Mesenchymal stem cell (in vitro differentiated cells and primary cell): Measurements from ENCODE around the gene IFNA5.

Experiments used
- DNase-seq: peaks from one replicate; pipeline ENCODE4 v3.0.0-alpha.2; 2013
- H2AFZ ChIP-seq: one replicate; pipeline ENCODE4 v1.6.1; 2013; ENCODE audit warnings: low read depth, mild to moderate bottlenecking, control low read depth, inconsistent platforms, low read length, moderate library complexity
- H2AK5ac ChIP-seq: 2 replicates; pipeline ENCODE4 v1.6.1; 2013; ENCODE audit warnings: low read length, moderate library complexity, mild to moderate bottlenecking, inconsistent platforms; ENCODE audit not compliant: severe bottlenecking
- H2BK120ac ChIP-seq: one replicate; pipeline ENCODE4 v1.6.1; 2013; ENCODE audit warnings: low read depth, mild to moderate bottlenecking, inconsistent platforms, low read length, moderate library complexity
- H2BK12ac ChIP-seq, 2 experiments: one replicate each; pipeline ENCODE4 v1.6.1; 2013; ENCODE audit warnings: inconsistent platforms in 2 of 2, low read length in 2 of 2, mild to moderate bottlenecking in 2 of 2, moderate library complexity in 2 of 2, control low read depth in 1 of 2
- H2BK15ac ChIP-seq: one replicate; pipeline ENCODE4 v1.6.1; 2013; ENCODE audit warnings: mild to moderate bottlenecking, low read depth, inconsistent platforms; ENCODE audit not compliant: poor library complexity, severe bottlenecking
- H2BK5ac ChIP-seq: 2 replicates; pipeline ENCODE4 v1.6.1; 2013; ENCODE audit warnings: low read depth, mild to moderate bottlenecking, low read length, control low read depth, inconsistent platforms; ENCODE audit not compliant: poor library complexity, severe bottlenecking
- H3K14ac ChIP-seq, 2 experiments: one replicate each; pipeline ENCODE4 v1.6.1; 2013; ENCODE audit warnings: inconsistent platforms in 2 of 2, low read length in 2 of 2, control low read depth in 1 of 2, mild to moderate bottlenecking in 1 of 2, moderate library complexity in 1 of 2
- H3K18ac ChIP-seq, 2 experiments: one replicate each; pipeline ENCODE4 v1.6.1; 2013; ENCODE audit warnings: inconsistent platforms in 2 of 2, low read length in 2 of 2, control low read depth in 1 of 2, low read depth in 1 of 2, mild to moderate bottlenecking in 1 of 2
- H3K23ac ChIP-seq, 2 experiments: one replicate each; pipeline ENCODE4 v1.6.1; 2013; ENCODE audit warnings: inconsistent platforms in 2 of 2, low read length in 2 of 2, mild to moderate bottlenecking in 2 of 2, moderate library complexity in 2 of 2, control low read depth in 1 of 2
- H3K27ac ChIP-seq: 2 replicates; pipeline ENCODE4 v1.5.1; 2013; ENCODE audit warnings: mild to moderate bottlenecking, moderate library complexity, low read length, control low read depth, inconsistent platforms; ENCODE audit not compliant: poor library complexity, severe bottlenecking
- H3K27me3 ChIP-seq, 2 experiments: 2 replicates each; pipeline versions ENCODE4 v1.6.1 to v1.7.0; 2013; ENCODE audit warnings: low read length in 2 of 2, mild to moderate bottlenecking in 2 of 2, moderate library complexity in 2 of 2, control low read depth in 1 of 2, inconsistent platforms in 1 of 2; ENCODE audit not compliant: control insufficient read depth in 1 of 2, insufficient read depth in 1 of 2
- H3K36me3 ChIP-seq, 2 experiments: 2 replicates each; pipeline versions ENCODE4 v1.6.1 to v1.7.0; 2013; ENCODE audit warnings: low read length in 2 of 2, control low read depth in 1 of 2, inconsistent platforms in 1 of 2, low read depth in 1 of 2, mild to moderate bottlenecking in 1 of 2; ENCODE audit not compliant: insufficient read depth in 2 of 2, control insufficient read depth in 1 of 2
- H3K4ac ChIP-seq, 2 experiments: one replicate each; pipeline ENCODE4 v1.6.1; 2013; ENCODE audit warnings: inconsistent platforms in 2 of 2, low read length in 2 of 2, mild to moderate bottlenecking in 2 of 2, moderate library complexity in 2 of 2, control low read depth in 1 of 2, low read depth in 1 of 2
- H3K4me1 ChIP-seq: 2 replicates; pipeline ENCODE4 v1.6.1; 2013; ENCODE audit warnings: low read depth, low read length, control low read depth; ENCODE audit not compliant: control insufficient read depth, insufficient read depth
- H3K4me2 ChIP-seq: 2 replicates; pipeline ENCODE4 v1.6.1; 2013; ENCODE audit warnings: low read length, mild to moderate bottlenecking, inconsistent platforms; ENCODE audit not compliant: poor library complexity, severe bottlenecking
- H3K4me3 ChIP-seq, 2 experiments: 2 replicates each; pipeline versions ENCODE4 v1.5.1 to v1.7.0; 2013; ENCODE audit warnings: low read length in 2 of 2, mild to moderate bottlenecking in 2 of 2, control low read depth in 1 of 2, low read depth in 1 of 2; ENCODE audit not compliant: insufficient read depth in 1 of 2
- H3K79me1 ChIP-seq: replicated peaks from 2 replicates; pipeline ENCODE4 v1.6.1; 2013; ENCODE audit warnings: mild to moderate bottlenecking, control low read depth, low read length, inconsistent platforms; ENCODE audit not compliant: poor library complexity, severe bottlenecking
- H3K9ac ChIP-seq: 2 replicates; pipeline ENCODE4 v1.7.0; 2013; ENCODE audit warnings: mild to moderate bottlenecking, low read length, moderate library complexity
- H3K9me3 ChIP-seq: 2 replicates; pipeline ENCODE4 v1.7.0; 2013; ENCODE audit warnings: mild to moderate bottlenecking, low read length; ENCODE audit not compliant: control insufficient read depth
- H4K8ac ChIP-seq: one replicate; pipeline ENCODE4 v1.6.1; 2013; ENCODE audit warnings: inconsistent platforms, mild to moderate bottlenecking, low read length, moderate library complexity
- H4K91ac ChIP-seq: one replicate; pipeline ENCODE4 v1.6.1; 2013; ENCODE audit warnings: mild to moderate bottlenecking, low read length, inconsistent platforms
- whole genome bisulfite sequencing: methylation state at CpG from one replicate; pipeline ENCODE4 v1.1.7; 2013; ENCODE audit warnings: mixed read lengths; 5-methylcytosine and 5-hydroxymethylcytosine counted together

Gene IFNA5

GRCh38 chr9:21289848-21290247 is 15.3 kb downstream of the IFNA5 start:
- H3K9me3 ChIP-seq, result peaks cover 4% of the 10 kb centered on the region
- no CpG with 5 or more reads among the region's 2 CpGs for WGBS
- DNase-seq, result no peak
- no peak overlapping the region for H3K4me3 ChIP-seq
- H2BK5ac ChIP-seq, result no peak overlapping the region
- H3K18ac ChIP-seq, result no peak overlapping the region
- H4K8ac ChIP-seq, result no peak overlapping the region
- peaks cover 2% of the 10 kb centered on the region for H3K4me1 ChIP-seq
- H2BK120ac ChIP-seq, result no peak overlapping the region
- no peak overlapping the region for H2BK12ac ChIP-seq
- no peak overlapping the region for H3K14ac ChIP-seq
- H3K36me3 ChIP-seq, result no peaks in the 10 kb centered on the region
- H3K9ac ChIP-seq, result no peak overlapping the region
- no peak overlapping the region for H2AK5ac ChIP-seq
- no peak overlapping the region for H2BK15ac ChIP-seq
- H3K23ac ChIP-seq, result no peak overlapping the region
- H4K91ac ChIP-seq, result no peak overlapping the region
- no peak overlapping the region for H3K4ac ChIP-seq
- peaks cover 3 to 9% of the 10 kb centered on the region in 2 experiments for H3K27me3 ChIP-seq
- H3K79me1 ChIP-seq, result no peaks in the 10 kb centered on the region
- no peak overlapping the region for H3K4me2 ChIP-seq
- no peak overlapping the region for H2AFZ ChIP-seq
- no peak overlapping the region for H3K27ac ChIP-seq

- H3K36me3 ChIP-seq, result no peaks in the 10 kb centered on the region
- no peak overlapping the region for H2BK15ac ChIP-seq
- no peak overlapping the region for H3K27ac ChIP-seq
- no peak overlapping the region for H3K4ac ChIP-seq
- H2BK12ac ChIP-seq, result no peak overlapping the region
- H2AK5ac ChIP-seq, result no peak overlapping the region
- no peak overlapping the region for H3K23ac ChIP-seq
- DNase-seq, result no peak
- H3K4me3 ChIP-seq, result no peak overlapping the region
- H3K9me3 ChIP-seq, result peaks cover 4% of the 10 kb centered on the region
- H2BK120ac ChIP-seq, result no peak overlapping the region
- H3K14ac ChIP-seq, result no peak overlapping the region
- no peak overlapping the region for H4K8ac ChIP-seq
- no peak overlapping the region for H2BK5ac ChIP-seq
- H4K91ac ChIP-seq, result no peak overlapping the region
- H3K4me1 ChIP-seq, result no peaks in the 10 kb centered on the region
- no peak overlapping the region for H2AFZ ChIP-seq
- H3K9ac ChIP-seq, result no peak overlapping the region
- H3K4me2 ChIP-seq, result no peak overlapping the region
- peaks cover 4 to 13% of the 10 kb centered on the region in 2 experiments for H3K27me3 ChIP-seq
- no peaks in the 10 kb centered on the region for H3K79me1 ChIP-seq
- no peak overlapping the region for H3K18ac ChIP-seq
- WGBS, result 75% methylated on average over 2 of the region's 3 CpGs
Observed at GRCh38 chr9:21287280-21287679, 17.8 kb downstream of the IFNA5 start.

GRCh38 chr9:21286659-21287058 is 18.5 kb downstream of the IFNA5 start:
- 63% methylated on average over 2 of the region's 5 CpGs for WGBS
- Histone ChIP-seq H4K8ac (no peak overlapping the region), H3K14ac (no peak overlapping the region), H3K27ac (no peak overlapping the region), H3K18ac (no peak overlapping the region), H3K4me1 (no peaks in the 10 kb centered on the region), H2AK5ac (no peak overlapping the region), H3K23ac (no peak overlapping the region), H3K27me3 (peaks cover 4 to 14% of the 10 kb centered on the region in 2 experiments), H3K79me1 (no peaks in the 10 kb centered on the region), H2BK15ac (no peak overlapping the region), H2BK12ac (no peak overlapping the region), H3K4ac (no peak overlapping the region), H3K4me3 (no peak overlapping the region), H4K91ac (no peak overlapping the region), H3K4me2 (no peak overlapping the region), H3K36me3 (no peaks in the 10 kb centered on the region), H3K9ac (no peak overlapping the region), H3K9me3 (peaks cover 4% of the 10 kb centered on the region), H2AFZ (no peak overlapping the region), H2BK120ac (no peak overlapping the region), H2BK5ac (no peak overlapping the region)
- no peak for DNase-seq

- Histone ChIP-seq H3K36me3 (no peaks in the 10 kb centered on the region), H3K9ac (no peak overlapping the region), H3K79me1 (no peaks in the 10 kb centered on the region), H2BK12ac (no peak overlapping the region), H3K14ac (no peak overlapping the region), H3K27ac (no peak overlapping the region), H4K8ac (no peak overlapping the region), H3K27me3 (peaks cover 4 to 19% of the 10 kb centered on the region in 2 experiments), H2AFZ (no peak overlapping the region), H3K4ac (no peak overlapping the region), H2BK15ac (no peak overlapping the region), H2BK5ac (no peak overlapping the region), H4K91ac (no peak overlapping the region), H3K9me3 (peaks cover 4% of the 10 kb centered on the region), H3K18ac (no peak overlapping the region), H3K4me1 (no peaks in the 10 kb centered on the region), H3K23ac (no peak overlapping the region), H2AK5ac (no peak overlapping the region), H3K4me3 (no peak overlapping the region), H2BK120ac (no peak overlapping the region), H3K4me2 (no peak overlapping the region)
- DNase-seq, result no peak
- 89% methylated on average over 4 of the region's 5 CpGs for WGBS
Observed at GRCh38 chr9:21286099-21286498, 19.0 kb downstream of the IFNA5 start.
